GM19395 (cell line): Measurements from ENCODE around the gene CRIP1.

ENCODE experiments used
- ATAC-seq: cut with Tn5 transposase; IDR thresholded peaks from one replicate; pipeline ENCODE4 v1.9.1; 2021; ENCODE audit warnings: mild to moderate bottlenecking, moderate library complexity; ENCODE audit not compliant: unreplicated experiment

The CRIP1 gene

DNA sequence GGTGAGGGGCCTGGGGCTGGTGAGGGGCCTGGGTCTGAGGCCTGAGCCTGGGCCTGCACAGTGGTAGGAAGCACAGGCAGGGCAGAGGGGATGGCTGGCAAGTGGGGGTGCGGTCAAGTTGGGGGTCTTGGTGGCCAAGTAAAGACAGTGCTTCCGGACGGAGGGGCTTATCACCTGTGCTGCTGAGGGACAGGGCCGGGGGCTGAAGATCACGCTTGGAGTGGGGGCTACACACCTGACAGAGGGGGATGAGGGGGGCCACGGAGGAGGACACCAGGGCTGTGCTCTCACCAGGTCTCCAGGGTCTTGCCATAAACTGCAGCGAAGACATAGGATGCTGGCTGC is 16.6 kb downstream of the CRIP1 start:
- no peak for ATAC-seq

GRCh38 chr14:105503935-105504692 is 17.4 kb downstream of the CRIP1 start:
- ATAC-seq: no peak

- ATAC-seq: no peak
Measured at GRCh38 chr14:105505101-105505500, 18.4 kb downstream of the CRIP1 start.

DNA sequence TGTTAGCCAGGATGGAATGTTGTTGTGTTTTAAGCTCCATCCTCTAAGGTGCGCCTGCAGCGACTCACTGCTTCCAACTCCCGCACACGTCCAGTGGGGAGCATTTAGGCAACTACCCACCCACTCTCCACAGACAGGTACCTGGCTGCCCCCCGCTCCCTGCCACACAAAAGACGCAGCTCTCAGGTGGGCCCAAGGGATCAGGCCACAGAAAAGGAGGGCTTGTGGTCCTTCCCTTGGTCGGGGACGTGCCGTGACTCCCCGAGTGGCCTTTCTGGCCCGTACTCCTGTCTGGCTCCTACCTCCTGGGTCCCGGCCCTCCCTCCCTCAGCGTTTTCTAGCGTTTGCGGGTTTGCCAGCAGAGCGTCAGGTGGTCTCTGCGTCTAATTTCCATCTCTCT is 20.6 kb downstream of the CRIP1 start:
- ATAC-seq: no peak

DNA sequence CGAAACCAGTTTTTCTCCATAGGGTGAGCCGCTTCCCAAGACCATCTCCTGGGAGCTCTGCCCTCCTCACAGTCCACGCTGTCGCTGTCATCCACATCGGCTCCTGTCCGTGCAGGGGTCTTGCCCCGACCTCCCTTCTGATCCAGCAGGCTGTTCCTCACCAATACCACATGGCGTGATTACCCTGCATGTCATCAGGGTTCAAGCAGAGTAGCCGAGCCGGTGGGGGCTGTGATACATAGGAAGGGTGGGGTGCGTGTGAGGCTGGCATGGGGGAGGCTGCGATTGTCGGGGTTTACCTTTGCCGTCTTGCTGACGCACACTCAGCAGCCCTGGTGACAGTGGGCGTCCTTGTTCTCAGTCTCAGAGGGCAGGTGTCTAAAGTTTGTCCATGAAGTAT is 21.4 kb downstream of the CRIP1 start:
- no peak for ATAC-seq

- ATAC-seq: no peak
Measured at GRCh38 chr14:105508601-105509000, 21.9 kb downstream of the CRIP1 start.

DNA sequence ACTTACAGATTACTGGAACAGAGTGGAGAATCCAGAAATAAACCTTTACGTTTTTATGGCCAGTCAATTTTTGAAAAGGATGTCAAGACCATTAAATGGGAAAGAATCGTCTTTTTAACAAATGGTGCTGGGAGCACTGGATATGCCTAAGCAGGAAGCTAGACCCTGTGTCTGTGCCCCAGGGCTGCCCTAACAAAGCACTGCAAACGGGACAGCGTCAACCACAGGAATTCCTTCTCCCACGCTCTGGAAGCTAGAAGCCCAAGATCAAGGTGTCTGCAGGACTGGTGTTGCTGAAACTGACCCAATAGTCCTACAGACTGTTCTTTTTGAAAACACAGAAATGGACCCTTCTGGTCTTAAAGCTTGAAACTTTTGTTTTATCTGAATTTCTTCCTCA is 30.4 kb downstream of the CRIP1 start:
- no peak for ATAC-seq

- ATAC-seq: no peak
Measured at GRCh38 chr14:105519946-105520698, 33.4 kb downstream of the CRIP1 start.

DNA sequence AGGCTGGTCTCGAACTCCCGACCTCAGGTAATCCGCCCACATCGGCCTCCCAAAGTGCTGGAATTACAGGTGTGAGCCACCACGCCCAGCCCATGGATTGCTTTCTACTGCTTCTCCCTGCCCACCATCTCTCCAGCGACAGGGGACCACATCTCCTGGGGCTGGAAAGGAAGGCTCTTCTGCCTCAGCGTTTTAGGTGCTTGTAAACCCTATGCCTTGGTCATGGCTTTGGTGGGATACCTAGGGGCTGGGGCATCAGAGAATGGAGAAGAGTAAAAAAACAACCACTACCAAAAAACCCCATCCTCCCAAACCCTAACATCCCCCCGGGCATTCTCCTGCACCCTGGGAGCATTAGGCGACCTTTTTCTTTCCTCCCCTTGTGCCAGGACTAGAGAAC is 38.6 kb downstream of the CRIP1 start:
- no peak for ATAC-seq

DNA sequence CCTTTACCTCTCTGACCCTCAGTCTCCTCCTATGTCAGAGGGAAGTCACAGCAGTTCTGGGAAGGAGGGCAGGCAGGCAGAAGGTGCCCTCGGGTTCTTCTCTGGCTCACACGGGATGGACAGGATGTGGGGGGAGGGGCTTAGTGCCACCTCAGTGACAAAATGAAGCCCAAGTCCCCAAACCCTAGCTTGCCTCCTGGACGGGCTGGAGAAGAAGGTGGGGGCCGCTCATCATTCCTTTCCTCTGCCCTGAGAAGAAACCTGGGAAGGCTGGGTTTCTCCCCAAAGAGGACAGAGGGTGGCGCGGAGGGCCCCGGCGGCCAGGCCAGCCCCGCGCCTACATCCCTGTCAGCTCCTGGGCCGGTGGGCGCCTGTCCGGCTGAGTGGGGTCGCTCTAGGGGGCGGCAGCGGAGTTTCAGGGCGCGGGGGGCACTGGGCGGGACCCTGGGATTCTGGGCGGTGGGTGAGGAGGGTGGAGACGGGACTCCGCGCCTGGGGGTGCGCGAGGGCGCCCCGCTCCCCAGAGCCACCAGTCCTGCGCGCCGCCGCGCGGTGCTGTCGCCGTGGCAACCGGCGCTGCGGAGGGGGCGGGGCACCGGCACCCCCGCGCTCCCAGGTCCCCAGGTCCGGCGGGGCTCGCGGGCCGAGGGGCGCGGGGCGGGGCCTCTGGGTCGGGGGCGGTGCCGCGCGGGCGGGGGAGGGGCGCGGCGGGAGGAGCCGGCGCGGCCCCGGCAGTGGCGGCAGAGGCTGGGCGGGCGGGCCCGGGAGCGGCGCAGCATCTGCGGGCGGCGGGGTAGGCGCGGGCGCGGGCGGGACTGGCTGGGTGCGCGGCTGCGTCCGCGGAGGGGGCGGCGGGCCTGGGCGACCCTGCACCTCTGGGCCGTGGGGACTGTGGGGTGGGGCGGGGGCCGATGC is 39.4 kb downstream of the CRIP1 start, which contains the start of gene TMEM121:
TSS of gene TMEM121 (plus strand) at position 723 of the 915 bp plus-strand sequence. CDS start 2,252 bp downstream, outside the sequence.
- ATAC-seq: no peak

DNA sequence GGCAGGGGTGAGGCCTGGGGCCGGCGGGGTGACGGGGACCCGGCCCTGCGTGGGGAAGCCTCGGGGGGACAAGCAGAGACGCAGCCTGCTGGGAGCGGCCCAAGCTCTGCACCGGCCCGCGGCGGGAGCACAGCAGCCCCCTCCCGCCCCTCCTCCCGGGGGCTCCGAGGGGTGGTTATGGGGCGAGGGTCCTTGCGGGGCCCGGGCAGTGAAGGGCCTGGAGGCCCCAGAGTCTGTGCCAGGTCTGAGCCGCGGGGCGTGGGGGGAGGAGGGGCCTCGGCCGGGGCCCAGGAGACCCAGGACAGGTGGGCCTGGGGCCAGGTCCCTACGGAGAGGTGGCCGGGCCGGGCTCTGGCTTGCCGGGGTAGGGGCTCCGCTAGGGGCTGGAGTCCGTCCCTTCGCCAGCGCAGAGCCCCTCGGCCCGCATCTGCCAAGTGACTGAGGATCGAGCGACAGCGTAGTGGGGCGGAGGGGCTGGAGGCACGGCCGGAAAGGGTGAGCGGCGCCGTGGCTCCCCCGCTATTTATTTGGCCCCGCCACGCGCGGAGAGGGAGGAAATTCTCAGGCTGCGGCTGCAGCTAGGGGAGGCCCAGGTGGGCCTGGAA is 40.2 kb downstream of the CRIP1 start:
- ATAC-seq: no peak

- no peak for ATAC-seq
Measured at GRCh38 chr14:105527381-105527825, 40.7 kb downstream of the CRIP1 start.

- ATAC-seq: no peak
Measured at GRCh38 chr14:105527826-105528585, 41.3 kb downstream of the CRIP1 start.

- ATAC-seq: no peak
Measured at GRCh38 chr14:105528586-105529318, 42.1 kb downstream of the CRIP1 start.

GRCh38 chr14:105529319-105529568 is 42.6 kb downstream of the CRIP1 start:
- no peak for ATAC-seq

DNA sequence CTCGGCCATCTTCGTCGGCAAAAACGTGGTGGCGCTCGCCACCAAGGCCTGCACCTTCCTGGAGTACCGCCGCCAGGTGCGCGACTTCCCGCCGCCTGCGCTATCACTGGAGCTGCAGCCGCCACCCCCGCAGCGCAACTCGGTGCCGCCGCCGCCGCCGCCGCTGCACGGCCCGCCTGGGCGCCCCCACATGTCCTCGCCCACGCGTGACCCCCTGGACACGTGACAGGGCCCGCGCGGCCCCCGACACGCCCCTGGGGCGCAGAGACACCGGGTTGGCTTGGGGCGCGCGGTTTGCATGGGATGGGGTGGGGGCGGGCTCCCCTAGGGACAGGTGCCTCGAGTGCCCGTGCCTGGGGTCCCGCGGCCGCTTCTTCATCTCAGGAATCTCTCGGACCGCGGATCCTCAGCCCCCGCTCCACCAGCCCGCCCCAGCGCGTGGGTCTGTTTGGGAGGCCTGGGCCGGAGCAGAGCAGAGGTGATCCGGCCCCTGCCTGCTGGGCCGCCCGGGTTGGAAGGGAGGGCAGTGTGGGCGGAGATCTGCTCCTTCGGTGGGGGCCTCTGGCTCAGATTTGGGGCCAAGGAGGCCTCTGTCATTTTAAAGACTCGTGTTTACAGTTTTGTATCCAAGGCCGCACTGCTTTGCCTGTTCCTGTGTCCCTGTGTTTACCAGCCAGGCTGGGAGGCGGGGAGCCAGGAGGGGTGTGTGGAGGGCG is 43.0 kb downstream of the CRIP1 start:
- no peak for ATAC-seq

DNA sequence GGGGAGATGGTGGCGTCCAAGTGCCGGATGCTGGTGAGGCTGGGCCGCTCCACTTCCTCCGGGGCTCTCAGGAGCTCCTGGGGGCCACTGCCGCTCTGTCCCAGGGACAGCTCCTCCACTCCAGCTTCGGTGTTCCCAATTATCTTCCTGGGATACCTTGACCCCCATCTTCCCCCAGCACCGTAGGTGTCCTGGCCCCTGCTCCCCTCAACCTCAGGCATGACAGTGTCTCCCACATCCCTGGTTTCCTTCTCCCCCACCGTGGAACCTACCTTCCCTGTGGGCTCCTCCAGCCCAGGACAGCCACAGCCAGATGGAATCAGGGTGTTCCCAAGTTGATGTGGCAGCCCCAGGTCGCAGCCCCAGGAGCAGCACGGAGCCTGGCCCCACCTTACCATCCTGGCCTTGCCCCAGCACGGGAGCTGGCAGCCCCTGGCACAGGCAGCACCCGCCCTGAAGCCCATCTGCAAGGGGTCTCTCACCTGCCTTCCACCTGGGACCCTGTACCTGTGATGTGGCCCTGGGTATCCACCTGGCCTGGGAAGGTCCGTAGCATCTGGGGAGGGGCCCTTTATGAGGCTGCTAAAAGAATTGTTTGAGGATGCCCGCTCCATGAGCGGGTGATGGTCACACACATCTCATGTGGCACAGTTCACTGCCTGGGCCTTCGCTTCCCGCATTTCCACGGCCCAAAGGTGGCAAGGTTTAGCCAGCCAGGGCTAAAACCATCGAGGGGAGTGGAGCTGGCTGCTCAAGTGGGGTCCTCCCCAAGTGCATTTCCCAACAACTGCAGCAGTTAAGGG is 43.8 kb downstream of the CRIP1 start:
- ATAC-seq: no peak
